Neutrophil (primary cell): Measurements from ENCODE around the gene CXorf58.

Experiments used
- H3K27ac ChIP-seq: fragments of 200-600 bp; sonication (generic); 2 replicates; pipeline ENCODE4 v1.5.1; 2016; ENCODE audit warnings: mild to moderate bottlenecking, moderate library complexity
- H3K27me3 ChIP-seq: fragments of 200-600 bp; sonication (generic); 2 replicates; pipeline ENCODE4 v1.6.0; 2016; ENCODE audit warnings: mild to moderate bottlenecking
- H3K36me3 ChIP-seq: fragments of 200-600 bp; sonication (generic); 2 replicates; pipeline ENCODE4 v1.5.1; 2017
- H3K4me1 ChIP-seq, 2 experiments: fragments of 200-600 bp in 1 of 2; sonication (generic) in 1 of 2; 1 replicate in 1 of 2; 2 replicates in 1 of 2; pipeline versions ENCODE4 v1.5.1 to v1.6.1; 2013 to 2016; ENCODE audit warnings: low read depth in 1 of 2, low read length in 1 of 2, mild to moderate bottlenecking in 1 of 2, moderate library complexity in 1 of 2; ENCODE audit not compliant: control insufficient read depth in 1 of 2, insufficient read depth in 1 of 2
- H3K4me3 ChIP-seq, 2 experiments: fragments of 200-600 bp in 1 of 2; sonication (generic) in 1 of 2; 1 replicate in 1 of 2; 2 replicates in 1 of 2; pipeline ENCODE4 v1.5.1; 2013 to 2016; ENCODE audit warnings: low read depth in 1 of 2, low read length in 1 of 2, mild to moderate bottlenecking in 1 of 2, moderate library complexity in 1 of 2
- H3K9me3 ChIP-seq: fragments of 200-600 bp; sonication (generic); 2 replicates; pipeline ENCODE4 v1.5.1; 2016
- CTCF ChIP-seq: fragments of 200-600 bp; sonication (generic); IDR thresholded peaks from 2 replicates; pipeline ENCODE4 v1.5.1; 2016; ENCODE audit warnings: antibody characterized with exemption

Gene CXorf58

GRCh38 chrX:23919706-23920320 is 12.0 kb downstream of the CXorf58 start:
- Histone ChIP-seq H3K9me3 (no peaks in the 10 kb centered on the region), H3K27ac (no peak overlapping the region), H3K4me1 (no peaks in the 10 kb centered on the region), H3K4me3 (no peak overlapping the region), H3K27me3 (no peaks in the 10 kb centered on the region), H3K36me3 (no peaks in the 10 kb centered on the region)
- no peak for TF ChIP-seq CTCF

- no peaks in the 10 kb centered on the region for H3K4me1 ChIP-seq
- H3K9me3 ChIP-seq, result no peaks in the 10 kb centered on the region
- no peak overlapping the region for H3K4me3 ChIP-seq
- no peak overlapping the region for H3K27ac ChIP-seq
- TF ChIP-seq CTCF, result no peak
- H3K36me3 ChIP-seq, result no peaks in the 10 kb centered on the region
- no peaks in the 10 kb centered on the region for H3K27me3 ChIP-seq
Measured at GRCh38 chrX:23926015-23926414, 18.2 kb downstream of the CXorf58 start.

- Histone ChIP-seq H3K4me1 (no peaks in the 10 kb centered on the region), H3K27ac (no peak overlapping the region), H3K9me3 (no peaks in the 10 kb centered on the region), H3K36me3 (no peaks in the 10 kb centered on the region), H3K27me3 (no peaks in the 10 kb centered on the region), H3K4me3 (no peak overlapping the region)
- TF ChIP-seq CTCF, result no peak
Measured at GRCh38 chrX:23930894-23931604, 23.2 kb downstream of the CXorf58 start.

- Histone ChIP-seq H3K4me1 (no peaks in the 10 kb centered on the region), H3K27me3 (no peaks in the 10 kb centered on the region), H3K27ac (no peak overlapping the region), H3K9me3 (no peaks in the 10 kb centered on the region), H3K4me3 (no peak overlapping the region), H3K36me3 (no peaks in the 10 kb centered on the region)
- no peak for TF ChIP-seq CTCF
Measured at GRCh38 chrX:23932046-23932445, 24.2 kb downstream of the CXorf58 start.

GRCh38 chrX:23935106-23935505 is 27.3 kb downstream of the CXorf58 start:
- no peak for TF ChIP-seq CTCF
- H3K9me3 ChIP-seq, result no peaks in the 10 kb centered on the region
- no peaks in the 10 kb centered on the region for H3K27me3 ChIP-seq
- no peaks in the 10 kb centered on the region for H3K4me1 ChIP-seq
- H3K36me3 ChIP-seq, result no peaks in the 10 kb centered on the region
- H3K4me3 ChIP-seq, result no peak overlapping the region
- no peak overlapping the region for H3K27ac ChIP-seq
